HepG2 (cell line): ENCODE measurements around the gene MOK. TPM values are rescaled to one million over a fixed set of nuclear protein-coding genes. Genes with fewer than 3 reads are reported as not detected.

Source experiments
- ATAC-seq: fragments of 200-7000 bp; cut with Tn5 transposase; 3 replicates; pipeline ENCODE4 v1.9.1; 2020; ENCODE audit warnings: mild to moderate bottlenecking, moderate library complexity
- BruUV-seq: library from RNA; stranded (reverse); fragments of 400-500 nt; replicated peaks from 2 replicates; lab custom pipeline; 2021; lab: Mats Ljungman, UMichigan
- CTCF ChIA-PET: fragments of 300-600 bp; formaldehyde crosslinking; extraction: SDS; loops from one replicate; lab custom pipeline; 2021; ENCODE audit warnings: low total read pairs, inconsistent platforms, low intra/inter-chr PET ratio; lab: Yijun Ruan, JAX
- POLR2A ChIA-PET: fragments of 350-600 bp; sonication (Branson Sonifier 250); formaldehyde crosslinking; loops from one replicate; lab custom pipeline; 2020; ENCODE audit warnings: antibody characterized with exemption, inconsistent platforms; lab: Yijun Ruan, JAX
- DNase-seq: peaks from one replicate; pipeline ENCODE4 v3.0.0-alpha.2; 2015; ENCODE audit warnings: low spot score
- FAIRE-seq: peaks from 3 replicates; lab custom pipeline; 2011; peaks lifted over from hg19 to GRCh38; lab: Jason Lieb, UNC
- H2AFZ ChIP-seq: one replicate; pipeline ENCODE4 v1.6.1; 2011; ENCODE audit warnings: low read length, inconsistent platforms
- H3K27ac ChIP-seq: fragments of 300-600 bp; 3 replicates; pipeline ENCODE4 v1.8.0; 2011; ENCODE audit warnings: mixed run types, mild to moderate bottlenecking, mixed read lengths, low read length, inconsistent platforms; ENCODE audit not compliant: insufficient read depth; ENCODE audit errors: extremely low read length
- H3K27me3 ChIP-seq, 2 experiments: fragments of 200-600 bp in 1 of 2; 2 replicates in 1 of 2; 3 replicates in 1 of 2; pipeline versions ENCODE4 v1.6.0 to v1.8.0; 2011; ENCODE audit warnings: low read length in 2 of 2, mild to moderate bottlenecking in 2 of 2, moderate library complexity in 2 of 2, inconsistent platforms in 1 of 2; ENCODE audit not compliant: insufficient read depth in 2 of 2, control insufficient read depth in 1 of 2
- H3K36me3 ChIP-seq, 2 experiments: fragments of 200-600 bp in 1 of 2; replicated peaks in 1 of 2; 2 replicates in 1 of 2; 3 replicates in 1 of 2; pipeline versions ENCODE4 v1.5.1 to v1.8.0; 2011; ENCODE audit warnings: low read length in 2 of 2, inconsistent platforms in 1 of 2; ENCODE audit not compliant: insufficient read depth in 2 of 2, control insufficient read depth in 1 of 2
- H3K4me1 ChIP-seq: 2 replicates; pipeline ENCODE4 v1.5.1; 2012; ENCODE audit warnings: low read length, inconsistent platforms; ENCODE audit not compliant: insufficient read depth
- H3K4me2 ChIP-seq: 2 replicates; pipeline ENCODE4 v1.6.0; 2011; ENCODE audit warnings: low read depth, low read length, inconsistent platforms
- H3K4me3 ChIP-seq, 3 experiments: fragments of 200-600 bp in 1 of 3; sonication (generic), shearing (Covaris generic) in 1 of 3; replicated peaks in 1 of 3; 2 replicates each; pipeline ENCODE4 v1.5.1; 2011 to 2016; ENCODE audit warnings: low read length in 3 of 3, inconsistent platforms in 2 of 3, low read depth in 2 of 3, mild to moderate bottlenecking in 2 of 3, control low read depth in 1 of 3, mixed read lengths in 1 of 3; ENCODE audit not compliant: insufficient read depth in 1 of 3
- H3K79me2 ChIP-seq: one replicate; pipeline ENCODE4 v1.6.1; 2011; ENCODE audit warnings: low read length, inconsistent platforms; ENCODE audit not compliant: insufficient read depth
- H3K9ac ChIP-seq: 2 replicates; pipeline ENCODE4 v1.6.0; 2011; ENCODE audit warnings: mild to moderate bottlenecking, low read depth, low read length, inconsistent platforms; ENCODE audit not compliant: insufficient read depth
- H3K9me3 ChIP-seq: 2 replicates; pipeline ENCODE4 v1.5.1; 2012; ENCODE audit warnings: mild to moderate bottlenecking, low read length
- H4K20me1 ChIP-seq: 2 replicates; pipeline ENCODE4 v1.6.0; 2011; ENCODE audit warnings: inconsistent platforms, mild to moderate bottlenecking, low read length, moderate library complexity; ENCODE audit not compliant: insufficient read depth
- WGBS: methylation state at CpG from one replicate; pipeline ENCODE4 v1.1.6; 2017; ENCODE audit warnings: low lambda C conversion rate; 5-methylcytosine and 5-hydroxymethylcytosine counted together
- in situ Hi-C: cut with HindIII; loops from 2 replicates; pipeline ENCODE4 v1.10.0; 2017; ENCODE audit warnings: low pct_unique_long_range_greater_than_20kb; ENCODE audit not compliant: extremely low pct_ligation_motif_present
- intact Hi-C: fragments of 100-400 bp; cut with micrococcal nuclease; formaldehyde crosslinking; loops from one replicate; pipeline ENCODE4 v1.10.0; 2022; ENCODE audit not compliant: unreplicated experiment
- polyA plus RNA-seq, 8 experiments: library from polyadenylated mRNA; depleted of rRNA in 3 of 8; stranded (reverse) in 7 of 8; unstranded in 1 of 8; fragments of >200 nt; fragmentation: Illumina TruSeq in 4 of 8; extraction: Trizol in 4 of 8; gene quantifications; 2 replicates each; pipeline versions ENCODE4 v1.2.1 to v1.2.3, GENCODE V29; 2011 to 2016; ENCODE audit warnings: low read depth in 4 of 8, missing spikeins in 1 of 8, mixed read lengths in 1 of 8; ENCODE audit not compliant: insufficient read depth in 1 of 8
- total RNA-seq, 5 experiments: library from RNA; depleted of rRNA; stranded (reverse); fragments of >200 nt; fragmentation: Illumina TruSeq; extraction: Trizol; gene quantifications; 2 replicates each; pipeline ENCODE4 v1.2.3, GENCODE V29; 2016; ENCODE audit warnings: low read depth in 1 of 5
- TF ChIP-seq, protein P1 (sequence below): sonication (generic); formaldehyde crosslinking; IDR thresholded peaks from 2 replicates; pipeline ENCODE4 v1.5.0; 2020; ENCODE audit warnings: mild to moderate bottlenecking, missing genetic modification reagents
- TF ChIP-seq, protein P2 (sequence below): sonication (generic); formaldehyde crosslinking; IDR thresholded peaks from 2 replicates; pipeline ENCODE4 v1.8.1; 2023; ENCODE audit warnings: mild to moderate bottlenecking, missing genetic modification reagents

Gene MOK
- total and polyA plus RNA-seq, 2 of the 13 experiments (the other 11 are each of a cell fraction or from before 2014, with no cell fraction given), result 15.3 to 16.9 TPM

DNA sequence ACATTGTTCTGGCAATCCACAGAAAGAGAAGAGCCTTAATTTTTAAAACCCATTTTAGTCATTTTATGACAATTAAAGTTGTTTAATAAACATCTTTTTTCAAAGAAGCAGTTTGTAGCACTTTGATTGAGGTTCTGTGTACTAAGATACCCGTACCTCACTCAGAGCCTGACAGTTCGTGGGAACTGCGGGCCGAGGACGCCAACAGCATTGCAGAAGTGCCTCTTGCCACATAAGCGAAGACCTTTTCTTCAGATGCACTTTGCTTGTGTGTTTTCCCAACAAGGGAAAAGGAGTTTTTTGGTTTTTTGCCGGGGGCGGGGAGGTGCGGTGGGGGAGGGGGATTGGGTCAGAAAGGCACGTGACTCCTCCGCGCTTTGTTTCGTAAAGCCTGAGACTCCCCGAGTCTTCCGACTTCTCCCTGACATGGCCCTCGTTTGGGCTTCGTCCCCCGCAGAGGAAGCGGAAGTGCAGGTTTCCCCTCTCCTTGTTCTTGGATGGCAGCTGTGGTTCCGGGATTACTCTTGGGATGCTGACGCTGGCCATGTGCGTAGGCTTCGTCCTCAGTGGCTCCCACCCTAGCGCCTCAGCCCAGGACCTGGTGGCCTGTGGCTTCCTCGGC, 94.4 kb downstream of the MOK start:
- BruUV-seq, result no TSS peak
- Histone ChIP-seq H3K36me3 (peaks cover 14 to 35% of the 10 kb centered on the region in 2 experiments), H4K20me1 (no peaks in the 10 kb centered on the region), H3K9me3 (no peaks in the 10 kb centered on the region), H3K4me3 (no peak overlapping the region), H3K4me2 (no peak overlapping the region), H3K9ac (no peak overlapping the region), H2AFZ (no peak overlapping the region), H3K4me1 (no peaks in the 10 kb centered on the region), H3K27me3 (no peaks in the 10 kb centered on the region), H3K79me2 (peaks cover 2% of the 10 kb centered on the region), H3K27ac (no peak overlapping the region)
- TF ChIP-seq, protein P1, sequence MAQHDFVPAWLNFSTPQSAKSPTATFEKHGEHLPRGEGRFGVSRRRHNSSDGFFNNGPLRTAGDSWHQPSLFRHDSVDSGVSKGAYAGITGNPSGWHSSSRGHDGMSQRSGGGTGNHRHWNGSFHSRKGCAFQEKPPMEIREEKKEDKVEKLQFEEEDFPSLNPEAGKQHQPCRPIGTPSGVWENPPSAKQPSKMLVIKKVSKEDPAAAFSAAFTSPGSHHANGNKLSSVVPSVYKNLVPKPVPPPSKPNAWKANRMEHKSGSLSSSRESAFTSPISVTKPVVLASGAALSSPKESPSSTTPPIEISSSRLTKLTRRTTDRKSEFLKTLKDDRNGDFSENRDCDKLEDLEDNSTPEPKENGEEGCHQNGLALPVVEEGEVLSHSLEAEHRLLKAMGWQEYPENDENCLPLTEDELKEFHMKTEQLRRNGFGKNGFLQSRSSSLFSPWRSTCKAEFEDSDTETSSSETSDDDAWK (CRISPR knock-in tag), result no peak
- TF ChIP-seq, protein P2, sequence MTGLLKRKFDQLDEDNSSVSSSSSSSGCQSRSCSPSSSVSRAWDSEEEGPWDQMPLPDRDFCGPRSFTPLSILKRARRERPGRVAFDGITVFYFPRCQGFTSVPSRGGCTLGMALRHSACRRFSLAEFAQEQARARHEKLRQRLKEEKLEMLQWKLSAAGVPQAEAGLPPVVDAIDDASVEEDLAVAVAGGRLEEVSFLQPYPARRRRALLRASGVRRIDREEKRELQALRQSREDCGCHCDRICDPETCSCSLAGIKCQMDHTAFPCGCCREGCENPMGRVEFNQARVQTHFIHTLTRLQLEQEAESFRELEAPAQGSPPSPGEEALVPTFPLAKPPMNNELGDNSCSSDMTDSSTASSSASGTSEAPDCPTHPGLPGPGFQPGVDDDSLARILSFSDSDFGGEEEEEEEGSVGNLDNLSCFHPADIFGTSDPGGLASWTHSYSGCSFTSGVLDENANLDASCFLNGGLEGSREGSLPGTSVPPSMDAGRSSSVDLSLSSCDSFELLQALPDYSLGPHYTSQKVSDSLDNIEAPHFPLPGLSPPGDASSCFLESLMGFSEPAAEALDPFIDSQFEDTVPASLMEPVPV (CRISPR knock-in tag), result no peak
- 99% methylated on average over 20 of the region's 25 CpGs for WGBS
- FAIRE-seq (no peak), ATAC-seq (no peak), DNase-seq (no peak)
- ChIA-PET CTCF (no interaction called here), POLR2A (no interaction called here)
- in situ Hi-C loops, result no loop called here
- intact Hi-C loops, result no loop called here
